GM12864 (cell line): ENCODE measurements around the gene POU2F1.

Experiments
- DNase-seq: peaks from one replicate; pipeline ENCODE4 v3.0.0-alpha.2; 2011; ENCODE audit warnings: low read depth
- H3K4me3 ChIP-seq: 2 replicates; pipeline ENCODE4 v1.5.1; 2011; ENCODE audit warnings: mild to moderate bottlenecking, low read depth, low read length, control low read depth
- CTCF ChIP-seq: IDR thresholded peaks from 2 replicates; pipeline ENCODE4 v1.5.1; 2011; ENCODE audit warnings: low read depth, mild to moderate bottlenecking, moderate library complexity, low read length, control low read depth, inconsistent platforms; ENCODE audit errors: missing control alignments

The POU2F1 gene

GRCh38 chr1:167297222-167298214, 76.8 kb downstream of the POU2F1 start:
- no peak for DNase-seq
- no peak overlapping the region for H3K4me3 ChIP-seq
- TF ChIP-seq CTCF = no peak

- no peak for DNase-seq
- no peak for TF ChIP-seq CTCF
- H3K4me3 ChIP-seq = no peak overlapping the region
These were observed 77.6 kb downstream of the POU2F1 start for GRCh38 chr1:167298325-167298724.

- no peak overlapping the region for H3K4me3 ChIP-seq
- DNase-seq = no peak
- TF ChIP-seq CTCF = no peak
These were observed 80.7 kb downstream of the POU2F1 start for GRCh38 chr1:167301355-167301754.

- TF ChIP-seq CTCF = no peak
- no peak overlapping the region for H3K4me3 ChIP-seq
- no peak for DNase-seq
These were observed 83.5 kb downstream of the POU2F1 start for GRCh38 chr1:167304165-167304564.

GRCh38 chr1:167305059-167305705, 84.5 kb downstream of the POU2F1 start:
- TF ChIP-seq CTCF = no peak
- no peak overlapping the region for H3K4me3 ChIP-seq
- DNase-seq = no peak

- no peak overlapping the region for H3K4me3 ChIP-seq
- DNase-seq = no peak
- no peak for TF ChIP-seq CTCF
These were observed 85.1 kb downstream of the POU2F1 start for GRCh38 chr1:167305706-167306277.
